ENCODE data around the gene CHAT.

Gene CHAT

DNA sequence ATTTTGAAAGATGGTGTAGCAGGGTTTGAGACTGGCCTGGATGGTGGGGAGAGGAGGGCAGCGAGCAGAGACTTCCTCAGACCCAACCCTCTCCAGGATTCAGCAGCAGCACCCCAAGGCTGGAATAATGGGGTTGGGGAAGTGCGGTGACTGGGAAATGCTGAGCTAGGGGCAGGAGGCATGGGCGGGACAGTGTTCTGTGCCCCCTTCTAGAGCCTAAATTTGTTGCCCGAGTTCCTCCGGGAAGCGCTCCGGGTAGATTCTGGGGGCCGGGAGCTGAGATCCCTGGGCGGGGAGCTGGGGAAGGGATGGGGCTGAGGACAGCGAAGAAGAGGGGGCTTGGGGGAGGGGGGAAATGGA, at the start of gene CHAT:
Gene CHAT (plus strand): TSS at position 156 of the 360 bp plus-strand sequence. CDS start 153 bp downstream, at position 309.
- intact Hi-C loops (cut with DNase I): no loop called here
- peak in 8 of 42 donors; percentile 0 to 15 (median 2) for DNase-seq

- DNase-seq: no peak
- intact Hi-C loops (cut with DNase I): no loop called here
These were observed 49.3 kb upstream of the CHAT start for GRCh38 chr10:49564461-49565009.

DNA sequence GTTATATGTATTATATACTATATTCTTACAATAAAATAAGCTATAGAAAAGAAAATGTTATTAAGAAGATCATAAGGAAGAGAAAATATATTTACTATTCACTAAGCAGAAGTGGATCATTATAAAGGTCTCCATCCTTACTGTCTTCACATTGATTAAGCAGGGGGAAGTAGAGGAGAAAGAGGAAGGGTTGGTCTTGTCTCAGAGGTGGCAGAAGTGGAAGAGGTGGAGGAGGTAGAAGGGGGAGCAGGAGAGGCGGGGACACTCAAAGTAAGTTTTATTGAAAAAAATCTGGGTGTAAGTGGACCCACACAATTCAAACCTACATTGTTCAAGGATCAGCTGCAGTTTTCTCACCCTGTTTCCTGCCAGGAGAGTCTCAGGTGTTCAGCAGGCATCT, 46.0 kb upstream of the CHAT start:
- intact Hi-C loops (cut with DNase I): no loop called here
- DNase-seq: no peak

GRCh38 chr10:49568235-49568634, 45.6 kb upstream of the CHAT start:
- no peak for DNase-seq
- intact Hi-C loops (cut with DNase I): no loop called here

GRCh38 chr10:49569031-49569631, 44.7 kb upstream of the CHAT start:
- intact Hi-C loops (cut with DNase I): no loop called here
- no peak for DNase-seq

GRCh38 chr10:49571388-49571787, 42.4 kb upstream of the CHAT start:
- intact Hi-C loops (cut with DNase I): no loop called here
- DNase-seq: no peak

GRCh38 chr10:49572594-49573114, 41.2 kb upstream of the CHAT start:
- intact Hi-C loops (cut with DNase I): no loop called here
- DNase-seq: no peak

DNA sequence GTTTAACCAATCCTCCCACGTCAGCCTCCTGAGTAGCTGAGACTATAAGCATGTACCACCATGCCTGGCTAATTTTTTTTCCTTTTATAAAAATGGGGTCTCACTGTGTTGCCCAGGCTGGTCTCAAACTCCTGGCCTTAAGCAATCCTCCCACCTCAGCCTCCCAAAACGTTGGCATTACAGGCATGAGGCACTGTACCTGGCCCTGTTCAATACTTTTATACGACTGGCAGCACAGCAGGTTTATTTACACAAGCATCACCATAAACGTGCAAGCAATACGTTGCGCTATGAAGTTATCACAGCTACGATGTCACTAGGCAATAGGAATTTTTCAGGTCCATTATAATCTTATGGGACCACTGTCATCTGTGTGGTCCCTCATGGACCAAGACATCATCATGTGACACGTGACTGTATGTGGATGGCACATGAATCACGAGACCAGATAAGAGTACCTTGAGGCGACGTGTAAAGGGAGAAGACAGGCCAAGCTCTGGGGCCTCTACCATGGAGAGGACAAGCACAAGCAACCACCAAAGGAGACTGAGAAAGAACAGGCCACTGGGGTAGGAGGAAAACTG, 38.3 kb upstream of the CHAT start:
- no peak for DNase-seq
- intact Hi-C loops (cut with DNase I): no loop called here

GRCh38 chr10:49577182-49577925, 36.5 kb upstream of the CHAT start:
- intact Hi-C loops (cut with DNase I): no loop called here
- DNase-seq: no peak

DNA sequence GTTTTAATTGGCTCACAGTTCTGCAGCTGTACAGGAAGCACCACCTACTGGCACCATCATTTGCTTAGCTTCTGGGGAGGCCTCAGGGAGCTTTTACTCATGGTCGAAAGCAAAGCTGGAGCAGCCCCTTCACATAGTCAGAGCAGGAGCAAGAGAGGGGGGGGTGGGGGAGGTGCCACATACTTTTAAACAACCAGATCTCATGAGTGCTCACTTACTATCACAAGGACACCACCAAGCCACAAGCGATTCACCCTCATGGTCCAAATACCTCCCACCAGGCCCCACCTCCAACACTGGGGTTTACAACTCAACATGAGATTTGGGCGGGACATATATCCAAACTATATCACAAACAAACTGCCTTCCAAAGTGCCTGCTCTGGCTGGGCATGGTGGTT, 35.4 kb upstream of the CHAT start:
- intact Hi-C loops (cut with DNase I): no loop called here
- DNase-seq: no peak

GRCh38 chr10:49579621-49580020, 34.2 kb upstream of the CHAT start:
- intact Hi-C loops (cut with DNase I): no loop called here

GRCh38 chr10:49585387-49585786, 28.4 kb upstream of the CHAT start:
- intact Hi-C loops (cut with DNase I): no loop called here
- no peak for DNase-seq

More at GRCh38 chr10:49579621-49580020, 34.2 kb upstream of the CHAT start:
- no peak for DNase-seq

GRCh38 chr10:49587981-49588380, 25.9 kb upstream of the CHAT start:
- DNase-seq: peak in 1 of 42 donors; percentile 22
- intact Hi-C loops (cut with DNase I): no loop called here

DNA sequence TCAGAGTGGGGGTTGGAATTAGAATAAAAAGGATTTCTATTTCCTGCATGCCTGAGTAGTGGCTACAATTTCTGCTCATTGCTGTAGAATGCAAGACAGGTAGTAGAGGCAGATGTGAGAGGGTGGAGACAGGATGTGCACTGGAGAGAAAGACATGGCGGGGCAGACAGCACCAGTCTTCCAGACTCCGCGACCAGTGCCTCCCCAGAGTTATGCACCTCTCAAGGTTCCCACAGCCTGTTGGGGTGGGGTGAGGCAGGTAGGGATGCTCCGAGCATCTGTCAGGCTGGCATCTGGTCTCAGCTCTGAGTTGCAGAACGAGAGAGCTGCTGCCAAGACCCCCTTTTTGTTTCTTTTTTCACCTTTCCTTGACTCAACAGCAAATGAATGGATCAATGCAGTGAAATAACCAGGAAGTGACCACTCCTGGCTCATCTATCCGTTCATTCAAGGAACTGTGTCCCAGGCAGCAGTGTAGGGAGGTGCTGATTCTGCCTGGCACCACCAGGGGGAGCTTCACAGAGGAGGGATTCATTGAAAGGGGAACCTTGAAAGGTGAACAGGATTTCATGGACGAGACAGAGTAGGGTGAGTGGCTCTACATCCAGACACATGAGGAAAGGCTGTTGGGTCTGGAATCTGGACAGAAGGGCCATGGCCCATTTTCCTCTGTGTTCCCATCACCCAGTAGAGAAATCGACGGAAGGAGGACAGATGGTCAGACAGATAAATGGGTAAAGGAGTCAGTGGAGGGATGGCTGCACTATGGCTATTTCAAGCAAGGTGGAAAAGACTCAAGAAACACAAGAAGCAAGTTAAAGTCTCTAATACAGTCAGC, 20.9 kb upstream of the CHAT start:
- intact Hi-C loops (cut with DNase I): no loop called here
- DNase-seq: peak in 41 of 42 donors; percentile 21 to 84 (median 68)

DNA sequence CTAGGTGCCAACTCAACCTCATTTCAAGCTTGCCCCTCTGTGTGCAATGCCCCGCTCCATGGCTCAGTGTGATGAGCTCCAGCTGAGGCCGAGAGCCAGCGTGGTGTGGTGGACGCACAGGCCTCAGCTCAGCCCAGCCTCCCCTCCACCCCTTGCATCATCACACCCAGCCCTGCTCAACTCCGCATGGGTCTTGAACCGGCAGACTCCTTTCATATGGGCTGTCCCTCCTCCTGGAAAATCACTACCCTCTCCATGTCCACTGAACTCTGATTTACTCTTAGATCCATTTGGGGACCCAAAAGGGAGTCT, 20.3 kb upstream of the CHAT start:
- intact Hi-C loops (cut with DNase I): no loop called here
- DNase-seq: peak in 1 of 42 donors; percentile 27

GRCh38 chr10:49593998-49594397, 19.8 kb upstream of the CHAT start:
- DNase-seq: peak in 2 of 42 donors; percentile 30 to 39
- intact Hi-C loops (cut with DNase I): no loop called here

GRCh38 chr10:49594594-49594993, 19.2 kb upstream of the CHAT start:
- peak in 40 of 42 donors; percentile 32 to 86 (median 66) for DNase-seq

GRCh38 chr10:49595003-49595712, 18.7 kb upstream of the CHAT start:
- DNase-seq: peak in 2 of 42 donors; percentile 32 to 36
- intact Hi-C loops (cut with DNase I): no loop called here

More at GRCh38 chr10:49594594-49594993, 19.2 kb upstream of the CHAT start:
- intact Hi-C loops (cut with DNase I): no loop called here

All from head of caudate nucleus (tissue), 42 donors.